Non-pigmented ciliary epithelial cell (primary cell): Measurements from ENCODE around the gene CASK.
"Not testable (repeated sequence)": the region's sequence is repeated elsewhere in the genome, so short reads cannot be mapped to it uniquely, and the experiment has no call there.

Experiments
- DNase-seq: peaks from one replicate; pipeline ENCODE4 v3.0.0-alpha.2; 2010; ENCODE audit warnings: low read depth

CASK gene

DNA sequence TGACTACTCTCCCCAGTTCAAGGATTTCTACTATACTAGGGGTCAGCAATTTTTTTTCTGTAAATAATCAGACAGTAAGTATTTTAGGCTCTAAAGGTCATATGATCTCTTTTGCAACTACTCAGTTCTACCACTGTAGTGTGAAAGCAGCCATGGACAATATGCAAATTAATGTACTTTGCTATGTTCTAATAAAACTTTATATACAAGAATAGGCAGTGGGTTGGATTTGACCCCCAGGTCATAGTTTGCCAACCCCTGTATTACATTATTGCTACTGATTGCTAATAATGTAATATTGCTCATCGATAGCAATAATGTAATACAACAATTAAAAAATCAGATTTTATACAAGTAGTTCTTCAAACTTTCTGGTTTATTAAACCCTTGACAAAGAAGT is 293.8 kb downstream of the CASK start:
- DNase-seq, result no peak

DNA sequence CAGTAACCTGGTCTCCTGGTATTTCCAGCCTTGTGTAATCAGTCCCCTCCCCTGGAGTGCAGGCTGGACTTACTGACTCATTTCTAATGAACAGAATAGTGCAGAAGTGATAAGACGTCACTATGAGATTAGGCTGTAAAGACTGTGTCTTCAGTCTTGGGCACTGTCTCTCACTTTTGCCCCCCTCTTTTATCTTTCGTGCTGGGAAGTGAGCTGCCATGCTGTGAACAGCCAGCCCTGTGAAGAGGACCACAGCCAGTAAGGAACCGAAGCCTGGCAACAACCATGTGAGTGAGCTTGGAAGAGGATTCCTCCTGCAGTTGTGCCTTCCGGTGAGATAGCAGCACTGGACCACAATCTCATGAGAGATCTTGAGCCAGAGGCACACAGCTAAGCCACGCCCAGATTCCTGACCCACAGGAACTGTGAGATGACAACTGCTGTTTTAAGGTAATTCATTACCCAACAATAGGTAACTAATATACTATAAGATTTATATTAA is 302.1 kb downstream of the CASK start:
- no peak for DNase-seq

DNA sequence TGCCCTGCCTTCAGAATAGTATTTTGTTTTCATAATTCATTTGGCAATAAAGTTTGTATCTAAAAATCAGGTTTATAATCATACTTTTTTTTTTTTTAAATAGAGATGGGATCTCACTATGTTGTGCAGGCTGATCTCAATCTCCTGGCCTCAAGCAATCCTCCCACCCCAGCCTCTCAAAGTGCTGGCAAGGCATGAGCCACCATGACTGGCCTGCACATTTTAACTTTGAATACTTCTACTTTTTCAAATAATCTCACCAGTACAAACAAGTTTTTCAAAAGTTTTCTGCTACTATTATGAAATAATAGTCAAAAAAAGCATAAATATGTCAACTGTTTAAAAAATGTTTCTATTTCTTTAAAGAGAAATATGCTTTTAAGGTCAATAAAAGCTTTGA is 304.1 kb downstream of the CASK start:
- DNase-seq, result no peak

DNA sequence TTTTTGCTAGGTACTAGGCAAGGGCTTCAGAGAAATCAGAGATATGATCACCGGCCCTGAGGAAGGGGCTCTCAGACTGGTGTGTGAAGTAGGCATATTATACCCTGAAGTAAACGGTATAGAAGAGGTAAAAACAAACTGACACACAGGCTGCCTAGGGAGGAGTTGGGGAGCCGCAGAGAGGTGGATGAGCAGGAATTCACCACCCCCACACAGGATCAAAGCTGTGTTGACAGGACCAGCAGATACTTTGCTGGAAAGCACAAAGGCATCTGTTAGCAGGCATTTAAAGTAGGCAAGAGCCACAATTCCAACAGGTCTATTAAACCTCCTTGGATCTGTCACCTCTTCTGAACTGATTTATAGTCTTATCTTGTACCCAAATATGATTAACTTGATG is 306.4 kb downstream of the CASK start:
- no peak for DNase-seq

DNA sequence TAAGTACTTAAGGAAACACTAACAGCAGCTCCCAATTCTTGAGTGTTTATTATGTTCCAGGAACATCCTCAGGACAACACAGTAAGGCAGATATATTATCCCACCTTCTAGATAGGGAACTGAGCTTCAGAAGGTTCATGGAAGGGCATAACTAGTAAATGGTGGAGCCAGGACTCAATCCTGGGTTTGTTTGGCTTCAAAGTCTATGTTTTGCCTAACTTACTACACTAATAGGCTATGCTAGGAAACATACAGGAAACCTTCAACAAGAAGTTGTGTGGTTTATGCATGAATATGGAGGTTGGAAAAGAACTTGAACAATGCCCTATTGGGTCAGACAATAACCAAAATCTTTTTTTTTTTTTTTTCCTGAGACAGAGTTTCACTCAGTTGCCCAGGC is 307.1 kb downstream of the CASK start:
- DNase-seq, result no peak

DNA sequence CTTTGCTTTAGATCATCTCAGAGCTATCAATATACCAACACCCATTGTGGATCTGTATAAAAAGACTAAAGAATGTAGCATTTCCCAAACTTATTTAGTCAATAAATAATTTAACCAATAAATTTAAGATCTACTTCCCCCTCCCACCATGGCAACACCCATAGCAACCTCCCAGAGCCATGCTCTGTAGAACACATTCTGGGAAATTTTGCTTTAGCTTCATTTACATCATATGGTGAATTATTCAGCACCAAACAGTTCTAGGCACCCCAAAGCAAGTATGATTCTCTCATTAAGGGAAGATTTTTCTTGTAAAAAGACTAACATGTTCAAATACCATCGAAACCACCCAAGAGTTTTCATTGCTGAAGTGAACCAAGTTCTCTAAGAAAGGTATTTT is 315.1 kb downstream of the CASK start:
- no peak for DNase-seq

DNA sequence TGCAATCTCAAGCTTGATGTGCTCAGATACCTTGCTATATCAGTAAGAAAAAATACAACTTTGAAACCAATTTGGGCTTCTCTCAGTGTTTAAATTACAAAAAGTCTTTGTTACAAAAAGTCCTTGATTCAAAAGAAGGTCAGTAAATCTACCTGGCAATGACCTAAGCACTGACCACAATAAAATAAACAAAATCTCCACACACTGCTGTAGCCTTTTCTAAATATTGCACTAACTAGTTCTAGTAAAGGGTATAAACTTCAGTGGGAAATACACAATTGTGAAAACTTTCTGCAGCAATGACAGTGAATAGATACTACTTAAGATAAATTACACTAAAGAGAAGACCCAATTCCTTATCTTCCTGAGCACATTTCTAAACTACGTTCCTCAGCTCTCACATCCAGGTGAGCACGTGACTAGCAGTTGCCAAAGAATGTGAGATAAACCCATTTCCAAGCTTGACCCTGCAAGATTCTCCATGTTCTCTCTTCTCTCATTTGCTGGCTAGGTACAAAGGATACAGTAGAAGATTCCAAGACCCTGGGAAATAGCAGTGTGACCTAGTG is 316.0 kb downstream of the CASK start:
- no peak for DNase-seq

DNA sequence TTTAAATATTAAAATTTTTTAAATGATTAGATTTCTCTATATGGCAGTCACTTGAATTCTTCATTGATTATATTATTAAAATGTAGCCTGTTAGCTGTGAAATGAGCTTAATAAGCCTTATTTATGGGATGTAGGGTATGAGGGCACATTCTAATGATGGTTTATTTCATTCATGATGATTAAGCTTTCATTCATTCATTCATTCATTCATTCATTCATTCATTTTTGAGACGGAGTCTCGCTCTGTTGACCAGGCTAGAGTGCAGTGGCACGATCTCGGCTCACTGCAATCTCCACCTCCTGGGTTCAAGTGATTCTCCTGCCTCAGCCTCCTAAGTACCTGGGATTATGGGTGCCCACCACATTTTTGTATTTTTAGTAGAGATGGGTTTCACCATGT is 317.3 kb downstream of the CASK start:
- not testable (repeated sequence) for DNase-seq

DNA sequence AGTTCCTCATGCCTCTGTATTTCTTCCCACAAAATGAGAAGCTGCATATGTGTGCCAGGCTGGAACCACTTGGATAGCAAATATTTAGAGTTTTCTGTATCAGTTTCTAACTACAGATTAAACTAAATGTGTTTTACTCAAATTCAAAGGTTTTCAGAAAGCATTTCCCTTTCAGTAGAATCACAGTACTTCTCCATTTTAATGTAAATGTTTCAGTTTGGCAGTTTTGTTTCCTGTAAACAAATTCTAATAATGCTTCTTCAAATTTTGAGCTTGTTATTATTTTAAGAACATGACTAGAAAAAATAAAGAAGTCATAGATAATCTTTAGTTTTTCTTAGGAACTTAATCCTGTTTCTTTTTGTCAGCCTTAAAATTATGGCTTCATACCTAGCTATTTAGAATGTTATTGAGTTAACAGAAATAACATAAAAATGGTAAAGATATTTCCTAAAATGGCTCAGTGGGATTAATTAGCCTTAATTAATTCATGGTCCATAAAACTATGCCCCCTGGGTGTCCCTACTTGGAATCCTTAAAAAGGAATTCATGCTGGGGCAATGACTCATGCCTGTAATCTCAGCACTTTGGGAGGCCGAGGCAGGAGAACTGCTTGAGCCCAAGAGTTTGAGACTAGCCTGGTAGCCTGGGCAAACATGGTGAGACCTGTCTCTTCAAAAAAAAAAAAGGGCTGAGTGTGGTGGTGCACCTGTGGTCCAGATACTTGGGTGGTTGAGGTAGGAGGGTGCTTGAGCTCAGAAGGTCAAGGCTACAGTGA is 318.4 kb downstream of the CASK start:
- no peak for DNase-seq

DNA sequence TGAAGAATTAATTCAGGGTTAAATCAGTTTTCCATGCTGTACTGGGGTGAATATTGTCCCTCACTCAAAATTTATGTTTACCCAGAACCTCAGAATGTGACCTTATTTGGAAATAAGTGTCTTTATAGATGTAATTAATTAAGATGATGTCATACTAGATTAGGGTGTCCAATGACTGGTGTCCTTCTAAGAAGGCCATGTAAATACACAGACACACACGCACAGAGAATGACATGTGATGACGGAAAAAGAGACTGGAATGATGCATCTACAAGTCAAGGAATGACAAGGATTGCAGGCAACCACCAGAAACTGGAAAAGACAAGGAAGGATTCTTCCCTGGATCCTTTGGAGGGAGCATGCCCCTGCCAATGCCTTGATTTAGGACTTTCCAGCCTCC is 319.2 kb downstream of the CASK start:
- no peak for DNase-seq

DNA sequence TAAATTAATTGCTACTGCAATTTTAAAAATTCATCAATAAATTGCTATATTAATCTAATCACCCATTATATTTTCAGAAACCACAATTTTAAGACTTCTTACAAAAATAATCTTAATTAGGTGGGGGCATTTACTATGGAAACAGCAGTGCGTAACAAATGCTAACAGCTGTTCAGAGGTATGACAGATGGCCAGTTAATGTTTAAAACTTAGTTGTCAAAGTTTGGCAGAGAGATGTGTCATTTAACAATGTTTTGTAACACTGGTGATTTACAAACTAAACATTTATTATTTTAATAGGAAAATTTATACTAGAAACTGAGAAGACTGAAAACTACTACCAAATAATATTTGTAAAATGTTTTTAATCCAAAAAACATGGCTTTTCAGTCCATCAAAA is 319.8 kb downstream of the CASK start:
- DNase-seq, result no peak

DNA sequence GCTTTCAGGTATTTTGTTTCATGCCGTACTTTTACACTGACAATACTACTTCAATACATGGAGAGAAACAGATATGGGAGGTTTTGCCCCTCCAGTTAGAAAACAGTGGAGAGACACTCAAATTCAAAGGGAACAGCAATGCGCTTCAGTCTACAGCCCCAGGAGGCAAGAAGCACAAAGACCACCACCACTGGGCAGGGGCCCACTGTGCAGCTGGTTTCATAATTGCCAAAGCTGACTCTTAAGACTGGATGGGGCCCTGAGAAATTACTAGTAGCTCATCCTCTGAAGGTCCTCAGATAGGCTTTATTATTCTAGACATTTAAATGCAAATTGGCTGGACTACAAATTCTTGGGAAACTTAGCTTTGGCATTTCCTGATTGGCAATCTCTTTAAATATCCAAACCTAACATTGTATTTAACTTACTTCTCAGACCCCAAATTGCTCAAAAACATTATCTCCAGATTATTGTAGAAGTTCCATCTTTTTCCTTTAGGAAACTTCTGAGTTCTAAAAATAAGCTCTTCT is 320.5 kb downstream of the CASK start:
- no peak for DNase-seq

DNA sequence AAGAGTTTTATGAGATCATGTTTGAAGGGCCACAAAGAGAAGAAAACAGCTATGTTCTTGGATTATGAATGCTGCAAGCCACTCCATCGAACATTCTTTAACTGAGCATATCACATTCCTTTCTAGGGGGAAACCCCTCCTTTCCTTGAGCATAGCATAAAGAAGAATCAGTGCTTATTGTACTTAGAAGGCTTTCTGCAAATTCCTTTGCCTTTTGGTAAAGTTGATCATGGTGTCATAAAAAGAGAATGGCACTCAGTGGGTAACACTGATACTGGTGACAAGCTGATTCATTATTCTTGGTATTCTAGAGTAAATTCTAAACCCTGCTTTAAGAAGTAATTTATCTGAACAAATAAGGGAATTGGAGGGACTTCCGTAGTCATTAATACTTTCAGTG is 323.1 kb downstream of the CASK start:
- DNase-seq, result peak; percentile 60

DNA sequence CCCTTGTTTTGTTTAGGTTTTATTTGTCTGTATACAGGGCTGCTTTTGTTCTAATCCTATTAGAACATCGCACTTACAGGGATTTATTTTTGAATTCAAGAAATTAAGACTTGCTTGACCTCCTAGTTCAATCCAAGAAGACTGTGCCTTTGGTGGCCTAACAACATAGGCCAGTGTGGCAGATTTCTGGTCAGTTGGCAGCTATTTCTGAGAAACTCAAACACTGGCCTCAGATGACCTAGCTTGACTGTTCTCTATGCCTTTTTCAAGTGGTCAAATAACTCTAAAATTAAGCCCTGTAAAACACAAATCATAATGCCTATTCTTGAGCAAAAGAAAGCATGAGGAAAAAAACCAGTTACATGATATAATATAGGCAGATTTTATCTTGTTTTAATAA is 323.8 kb downstream of the CASK start:
- no peak for DNase-seq

DNA sequence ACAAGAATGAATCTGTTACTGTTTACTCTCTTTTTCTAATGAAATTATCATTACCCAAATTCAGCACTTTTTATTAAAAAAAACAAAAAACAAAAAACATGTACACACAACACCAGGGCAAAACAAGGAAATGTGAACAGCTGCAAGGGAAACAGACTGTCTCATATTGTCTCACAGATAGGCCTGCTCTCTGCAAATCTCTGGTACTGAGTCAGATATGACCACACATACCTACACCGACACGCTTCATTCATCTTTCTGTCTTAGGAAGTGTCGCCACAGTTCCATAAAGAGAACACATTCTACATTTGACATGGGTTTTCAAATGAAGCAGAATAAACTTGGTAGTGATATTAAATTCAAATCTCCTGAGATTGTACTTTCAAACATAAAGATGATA is 326.8 kb downstream of the CASK start:
- no peak for DNase-seq

DNA sequence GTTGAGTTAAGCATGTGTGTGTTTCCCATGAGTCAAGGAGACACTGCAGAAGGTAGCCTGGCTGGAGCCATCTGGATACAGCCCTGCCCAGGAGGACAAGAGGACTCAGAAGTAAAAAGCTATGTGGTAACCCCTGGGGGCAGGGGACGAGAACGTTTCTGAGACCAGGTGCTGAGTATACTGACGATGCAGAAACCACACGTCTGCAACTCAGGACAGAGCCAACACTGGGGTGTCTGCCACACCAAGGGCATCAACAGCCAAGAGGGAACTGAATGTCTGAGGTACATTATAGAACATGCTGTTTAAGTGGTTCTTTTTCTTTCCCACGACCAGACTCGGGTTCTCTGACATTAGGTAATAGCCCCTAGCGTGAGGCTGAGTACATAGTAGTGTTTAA is 328.7 kb downstream of the CASK start:
- no peak for DNase-seq

DNA sequence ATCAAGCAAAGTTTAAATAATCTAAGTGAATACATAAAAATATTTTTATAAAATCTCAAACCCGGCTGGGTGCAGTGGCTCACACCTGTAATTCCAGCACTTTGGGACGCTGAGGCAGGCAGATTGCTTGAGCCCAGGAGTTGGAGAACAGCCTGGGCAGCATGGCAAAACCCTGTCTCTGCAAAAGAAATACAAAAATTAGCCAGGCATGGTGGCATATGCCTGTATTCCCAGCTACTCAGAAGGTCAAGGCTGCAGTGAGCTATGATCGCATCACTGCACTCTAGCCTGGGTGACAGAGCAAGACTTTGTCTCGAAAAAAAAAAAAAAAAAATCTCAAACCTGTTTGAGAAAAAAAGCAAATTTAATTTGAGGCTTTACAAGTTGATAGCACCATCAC is 331.4 kb downstream of the CASK start:
- no peak for DNase-seq

DNA sequence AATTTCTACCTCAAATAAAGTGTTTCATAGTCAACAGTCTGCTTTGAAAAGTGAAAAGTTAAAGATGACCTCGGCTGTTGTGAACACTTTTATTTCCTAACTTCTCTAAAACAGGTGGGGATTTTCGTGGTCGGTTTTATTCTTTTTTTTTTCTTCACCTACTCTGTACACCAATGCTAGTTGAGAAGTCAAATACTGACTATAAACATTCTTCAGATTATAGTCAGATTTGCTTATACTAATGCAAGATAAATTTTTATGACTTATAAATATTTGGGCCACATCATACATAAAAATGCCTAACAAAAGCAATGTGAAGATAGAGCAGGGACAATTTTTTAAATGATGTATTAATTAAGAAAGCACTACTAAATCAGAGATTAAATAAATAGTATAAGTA is 332.7 kb downstream of the CASK start:
- DNase-seq, result no peak

DNA sequence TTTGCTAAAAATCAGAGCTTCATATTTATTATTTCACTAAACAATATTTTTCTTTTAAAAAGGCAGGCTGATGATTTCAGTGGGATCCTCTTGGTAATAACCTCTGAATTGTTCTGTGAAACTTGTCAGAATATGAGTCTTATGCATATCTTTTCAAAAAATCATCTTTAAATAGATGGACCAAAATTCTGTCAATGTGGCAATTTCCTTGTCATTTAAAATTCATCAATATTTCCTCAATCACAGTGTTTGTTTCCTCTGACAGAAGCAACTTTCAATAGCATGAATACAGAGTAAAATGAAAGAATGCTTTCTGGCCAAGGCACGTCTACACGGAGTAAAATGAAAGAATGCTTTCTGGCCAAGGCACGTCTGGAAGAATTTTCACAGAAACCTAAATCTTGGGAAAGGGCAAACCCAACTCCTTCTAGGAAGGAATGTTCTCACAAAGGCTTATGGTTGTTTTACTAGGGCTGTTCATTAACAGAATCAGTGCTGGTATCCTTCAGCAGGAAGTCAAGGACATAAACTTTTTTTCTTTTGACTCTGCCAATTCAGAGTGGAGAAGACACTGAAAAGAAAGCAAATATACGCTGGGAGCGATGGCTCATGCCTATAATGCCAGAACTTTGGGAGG is 333.6 kb downstream of the CASK start:
- no peak for DNase-seq

DNA sequence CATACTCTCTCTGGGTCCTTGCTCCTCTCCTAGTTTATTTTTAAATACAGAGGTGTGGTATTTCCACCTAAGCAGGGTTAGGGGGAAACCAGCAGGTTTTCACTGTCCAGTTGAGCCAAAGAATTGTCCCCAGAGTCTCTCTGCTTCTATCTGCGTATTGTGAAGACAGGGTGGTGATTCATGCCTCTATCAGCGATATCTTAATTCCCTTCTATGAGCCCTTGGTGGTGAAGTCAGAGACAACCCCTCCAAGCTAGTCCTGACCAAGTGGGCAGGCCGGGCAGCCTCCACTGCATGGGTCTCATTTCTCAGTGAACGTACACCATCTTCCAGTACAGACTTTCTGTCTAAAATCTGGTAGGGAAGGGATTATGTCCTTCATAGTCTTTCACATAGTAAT is 335.1 kb downstream of the CASK start:
- no peak for DNase-seq

DNA sequence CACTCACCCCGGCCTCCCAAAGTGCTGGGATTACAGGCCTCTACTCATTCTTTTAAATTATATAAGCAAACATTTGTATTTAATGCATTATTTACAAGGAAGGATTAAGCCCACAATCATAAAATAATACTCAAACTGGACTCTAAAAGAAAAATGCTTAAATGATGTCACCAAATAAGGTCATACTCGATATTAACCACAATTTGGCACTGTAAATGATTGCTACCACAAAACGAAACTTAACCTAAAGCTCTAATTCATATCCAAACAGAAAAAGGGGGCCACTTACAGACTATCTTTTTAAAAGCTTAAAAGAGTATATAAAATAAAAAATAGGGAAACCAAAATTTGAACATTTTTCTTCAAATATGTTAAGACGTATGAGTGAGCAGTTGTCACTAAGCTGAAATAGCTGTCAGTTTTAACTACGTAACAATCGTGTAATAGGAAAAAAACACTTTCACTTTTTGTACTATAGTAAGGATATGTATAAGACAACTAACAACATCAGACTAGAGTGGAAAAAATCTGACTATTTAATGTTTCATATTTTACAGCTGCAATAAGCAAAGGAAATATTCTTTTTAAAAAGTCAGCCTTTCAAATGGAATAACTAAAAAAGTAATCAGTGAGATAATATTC is 342.8 kb downstream of the CASK start:
- DNase-seq, result no peak

DNA sequence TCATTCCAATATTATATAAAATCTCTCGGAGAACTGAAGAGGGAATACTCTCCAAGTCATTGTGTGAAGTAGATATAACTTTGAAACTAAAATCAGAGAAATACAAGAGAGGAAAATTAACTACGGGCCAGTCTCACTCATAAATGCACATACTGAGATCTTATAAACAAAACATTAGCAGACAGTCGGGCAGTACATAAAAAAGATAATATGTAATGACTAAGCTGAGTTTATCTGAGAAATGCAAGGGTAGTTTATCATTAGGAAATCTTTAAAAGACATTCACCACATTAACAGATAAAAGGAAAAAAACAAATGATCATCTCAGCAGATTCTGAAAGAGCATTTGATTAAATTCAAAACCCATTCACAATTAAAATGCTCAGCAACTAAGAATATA is 359.5 kb downstream of the CASK start:
- no peak for DNase-seq

DNA sequence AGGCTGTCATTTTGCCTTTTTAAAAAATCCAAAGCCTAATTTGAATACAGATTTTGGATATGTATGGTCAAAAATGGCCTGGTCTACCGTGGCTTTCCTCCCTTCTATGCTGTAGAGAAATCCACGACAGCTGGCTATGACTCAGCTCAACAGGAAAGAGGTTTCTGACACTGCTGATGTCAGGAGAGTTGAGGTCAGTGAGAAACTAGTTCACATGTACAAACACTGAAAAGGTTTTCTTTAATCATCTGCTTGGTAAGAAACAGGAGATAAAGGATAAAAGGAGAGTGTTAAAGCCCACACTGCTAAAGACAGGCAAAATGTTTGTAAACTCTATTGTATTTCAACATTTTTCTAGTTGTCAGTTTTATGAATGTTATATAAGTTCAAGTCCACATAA is 362.3 kb downstream of the CASK start:
- DNase-seq, result peak; percentile 71
